ENCODE results near the gene SUSD6. TPM values are rescaled to one million over a fixed set of nuclear protein-coding genes. Genes with fewer than 3 reads are reported as not detected.

Gene SUSD6
- total and polyA plus RNA-seq, 9 of the 15 experiments (the other 6 are each of a cell fraction or from before 2014, with no cell fraction given) = 2.9 to 20.7 (median 5.6) TPM

DNA sequence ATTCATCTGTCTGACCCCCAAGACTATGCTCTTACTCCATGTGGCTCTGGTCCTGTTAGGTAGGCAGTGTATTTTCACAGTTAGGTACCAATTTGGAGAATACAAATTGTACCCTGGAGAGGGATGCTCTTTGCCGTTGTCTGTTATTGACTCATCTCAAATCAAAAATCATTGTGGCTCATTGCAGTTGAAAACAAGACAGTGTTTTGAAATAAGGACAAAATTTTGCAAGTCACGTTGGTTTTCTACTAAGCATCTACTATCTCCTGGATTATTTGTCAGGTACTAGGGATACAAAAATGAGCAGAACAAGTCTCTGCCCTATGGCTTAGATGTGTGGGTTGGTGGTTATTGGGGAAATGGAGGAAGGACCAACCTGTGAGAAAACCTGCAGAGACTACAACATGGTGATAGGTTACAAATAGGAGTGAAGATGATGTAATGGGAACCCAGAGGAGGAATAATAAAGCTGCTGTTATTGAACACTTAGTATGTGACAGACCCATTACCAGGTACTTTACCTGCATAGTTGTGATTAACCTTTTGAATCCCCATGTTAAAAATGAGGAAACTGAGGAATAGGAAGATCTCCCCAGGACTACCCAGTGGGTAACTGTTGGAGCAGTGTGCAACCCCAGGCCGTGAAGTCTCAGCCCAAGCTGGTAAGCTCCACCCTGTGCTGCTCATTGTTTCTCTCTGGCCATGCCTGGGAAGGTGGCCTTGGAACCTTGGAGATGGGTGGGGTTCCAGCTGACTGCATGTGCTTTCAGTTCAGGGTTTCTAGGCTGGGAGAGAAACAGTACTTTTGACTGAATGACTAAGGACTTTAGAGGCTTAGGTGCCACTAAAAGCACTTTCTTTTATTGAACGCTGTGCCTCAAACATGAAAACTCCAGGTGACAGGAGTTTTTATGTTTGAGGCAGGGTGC is 82.7 kb downstream of the SUSD6 start (continued):
- TF ChIP-seq, protein P1, sequence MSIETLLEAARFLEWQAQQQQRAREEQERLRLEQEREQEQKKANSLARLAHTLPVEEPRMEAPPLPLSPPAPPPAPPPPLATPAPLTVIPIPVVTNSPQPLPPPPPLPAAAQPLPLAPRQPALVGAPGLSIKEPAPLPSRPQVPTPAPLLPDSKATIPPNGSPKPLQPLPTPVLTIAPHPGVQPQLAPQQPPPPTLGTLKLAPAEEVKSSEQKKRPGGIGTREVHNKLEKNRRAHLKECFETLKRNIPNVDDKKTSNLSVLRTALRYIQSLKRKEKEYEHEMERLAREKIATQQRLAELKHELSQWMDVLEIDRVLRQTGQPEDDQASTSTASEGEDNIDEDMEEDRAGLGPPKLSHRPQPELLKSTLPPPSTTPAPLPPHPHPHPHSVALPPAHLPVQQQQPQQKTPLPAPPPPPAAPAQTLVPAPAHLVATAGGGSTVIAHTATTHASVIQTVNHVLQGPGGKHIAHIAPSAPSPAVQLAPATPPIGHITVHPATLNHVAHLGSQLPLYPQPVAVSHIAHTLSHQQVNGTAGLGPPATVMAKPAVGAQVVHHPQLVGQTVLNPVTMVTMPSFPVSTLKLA (conservative IDR thresholded peaks at IDR 0.05) = peak; percentile 31 to 68; a peak in 3 of 4 replicates
- TF ChIP-seq COPS2 (conservative IDR thresholded peaks at IDR 0.05) (no peak), CEBPB (tag; IDR thresholded peaks at IDR 0.05) (0 out of 2 replicates have a peak, but pooled peaks have one; percentile 23), C11orf30 (IDR thresholded peaks at IDR 0.05; ENCODE audit: low read depth) (peak; percentile 74), CXXC5 (CRISPR knock-in tag; IDR thresholded peaks at IDR 0.05) (no peak), ZNF316 (IDR thresholded peaks at IDR 0.05) (peak; percentile 81), MEF2D (tag; conservative IDR thresholded peaks at IDR 0.05; ENCODE audit: low read depth) (no peak), RCOR1 (IDR thresholded peaks at IDR 0.05; ENCODE audit: borderline replicate concordance in 1 of 2, low read depth in 2 of 2, low read length in 2 of 2) (0 out of 4 replicates have a peak, but pooled peaks of 1 of the 2 experiments have one; percentile 10), HDAC1 (IDR thresholded peaks at IDR 0.05) (peak in 1 of 2 experiments; percentile 28; a peak in 1 of 4 replicates), MAFG (tag; conservative IDR thresholded peaks at IDR 0.05) (peak; percentile 85), DPF2 (IDR thresholded peaks at IDR 0.05) (0 out of 2 replicates have a peak, but pooled peaks have one; percentile 13), NFE2 (IDR thresholded peaks at IDR 0.05; ENCODE audit: low read depth) (peak; percentile 77), DACH1 (IDR thresholded peaks at IDR 0.05; ENCODE audit: partially characterized antibody) (peak; percentile 31), ZNF707 (CRISPR knock-in tag; conservative IDR thresholded peaks at IDR 0.05) (no peak)
- TF ChIP-seq, protein P2, sequence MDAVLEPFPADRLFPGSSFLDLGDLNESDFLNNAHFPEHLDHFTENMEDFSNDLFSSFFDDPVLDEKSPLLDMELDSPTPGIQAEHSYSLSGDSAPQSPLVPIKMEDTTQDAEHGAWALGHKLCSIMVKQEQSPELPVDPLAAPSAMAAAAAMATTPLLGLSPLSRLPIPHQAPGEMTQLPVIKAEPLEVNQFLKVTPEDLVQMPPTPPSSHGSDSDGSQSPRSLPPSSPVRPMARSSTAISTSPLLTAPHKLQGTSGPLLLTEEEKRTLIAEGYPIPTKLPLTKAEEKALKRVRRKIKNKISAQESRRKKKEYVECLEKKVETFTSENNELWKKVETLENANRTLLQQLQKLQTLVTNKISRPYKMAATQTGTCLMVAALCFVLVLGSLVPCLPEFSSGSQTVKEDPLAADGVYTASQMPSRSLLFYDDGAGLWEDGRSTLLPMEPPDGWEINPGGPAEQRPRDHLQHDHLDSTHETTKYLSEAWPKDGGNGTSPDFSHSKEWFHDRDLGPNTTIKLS (IDR thresholded peaks at IDR 0.05; ENCODE audit: borderline replicate concordance, low read depth) = 0 out of 2 replicates have a peak, but pooled peaks have one; percentile 3
- TF ChIP-seq, protein P3, sequence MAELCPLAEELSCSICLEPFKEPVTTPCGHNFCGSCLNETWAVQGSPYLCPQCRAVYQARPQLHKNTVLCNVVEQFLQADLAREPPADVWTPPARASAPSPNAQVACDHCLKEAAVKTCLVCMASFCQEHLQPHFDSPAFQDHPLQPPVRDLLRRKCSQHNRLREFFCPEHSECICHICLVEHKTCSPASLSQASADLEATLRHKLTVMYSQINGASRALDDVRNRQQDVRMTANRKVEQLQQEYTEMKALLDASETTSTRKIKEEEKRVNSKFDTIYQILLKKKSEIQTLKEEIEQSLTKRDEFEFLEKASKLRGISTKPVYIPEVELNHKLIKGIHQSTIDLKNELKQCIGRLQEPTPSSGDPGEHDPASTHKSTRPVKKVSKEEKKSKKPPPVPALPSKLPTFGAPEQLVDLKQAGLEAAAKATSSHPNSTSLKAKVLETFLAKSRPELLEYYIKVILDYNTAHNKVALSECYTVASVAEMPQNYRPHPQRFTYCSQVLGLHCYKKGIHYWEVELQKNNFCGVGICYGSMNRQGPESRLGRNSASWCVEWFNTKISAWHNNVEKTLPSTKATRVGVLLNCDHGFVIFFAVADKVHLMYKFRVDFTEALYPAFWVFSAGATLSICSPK (IDR thresholded peaks at IDR 0.05; ENCODE audit: borderline replicate concordance) = no peak
- TF ChIP-seq, protein P4, sequence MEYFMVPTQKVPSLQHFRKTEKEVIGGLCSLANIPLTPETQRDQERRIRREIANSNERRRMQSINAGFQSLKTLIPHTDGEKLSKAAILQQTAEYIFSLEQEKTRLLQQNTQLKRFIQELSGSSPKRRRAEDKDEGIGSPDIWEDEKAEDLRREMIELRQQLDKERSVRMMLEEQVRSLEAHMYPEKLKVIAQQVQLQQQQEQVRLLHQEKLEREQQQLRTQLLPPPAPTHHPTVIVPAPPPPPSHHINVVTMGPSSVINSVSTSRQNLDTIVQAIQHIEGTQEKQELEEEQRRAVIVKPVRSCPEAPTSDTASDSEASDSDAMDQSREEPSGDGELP (CRISPR knock-in tag; IDR thresholded peaks at IDR 0.05; ENCODE audit: borderline replicate concordance) = peak; percentile 83
- TF ChIP-seq, protein P5, sequence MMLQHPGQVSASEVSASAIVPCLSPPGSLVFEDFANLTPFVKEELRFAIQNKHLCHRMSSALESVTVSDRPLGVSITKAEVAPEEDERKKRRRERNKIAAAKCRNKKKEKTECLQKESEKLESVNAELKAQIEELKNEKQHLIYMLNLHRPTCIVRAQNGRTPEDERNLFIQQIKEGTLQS (IDR thresholded peaks at IDR 0.05) = peak; percentile 48
- TF ChIP-seq, protein P5 (CRISPR knock-in tag; conservative IDR thresholded peaks at IDR 0.05) = no peak
